Dermis microvascular lymphatic vessel endothelial cell (primary cell): Measurements from ENCODE around the gene RRM1. TPM values are rescaled to one million over a fixed set of nuclear protein-coding genes. Genes with fewer than 3 reads are reported as not detected.
A peak's percentile ranks its signal among the peaks of the same experiment; 100 is the strongest.
"Not testable (repeated sequence)": the region's sequence is repeated elsewhere in the genome, so short reads cannot be mapped to it uniquely, and the experiment has no call there.

Experiments
- DNase-seq, 2 donors: peaks; one replicate each; pipeline versions ENCODE4 v3.0.0 to v3.0.0-alpha.2; 2010; ENCODE audit warnings: low read depth in 2 of 2
- total RNA-seq: library from RNA; depleted of rRNA; stranded (reverse); fragments of >200 nt; gene quantifications from 2 replicates; pipeline ENCODE4 v1.2.1, GENCODE V29; 2014

The RRM1 gene
- total RNA-seq, result 51.3 and 99.6 TPM in 2 replicates

DNA sequence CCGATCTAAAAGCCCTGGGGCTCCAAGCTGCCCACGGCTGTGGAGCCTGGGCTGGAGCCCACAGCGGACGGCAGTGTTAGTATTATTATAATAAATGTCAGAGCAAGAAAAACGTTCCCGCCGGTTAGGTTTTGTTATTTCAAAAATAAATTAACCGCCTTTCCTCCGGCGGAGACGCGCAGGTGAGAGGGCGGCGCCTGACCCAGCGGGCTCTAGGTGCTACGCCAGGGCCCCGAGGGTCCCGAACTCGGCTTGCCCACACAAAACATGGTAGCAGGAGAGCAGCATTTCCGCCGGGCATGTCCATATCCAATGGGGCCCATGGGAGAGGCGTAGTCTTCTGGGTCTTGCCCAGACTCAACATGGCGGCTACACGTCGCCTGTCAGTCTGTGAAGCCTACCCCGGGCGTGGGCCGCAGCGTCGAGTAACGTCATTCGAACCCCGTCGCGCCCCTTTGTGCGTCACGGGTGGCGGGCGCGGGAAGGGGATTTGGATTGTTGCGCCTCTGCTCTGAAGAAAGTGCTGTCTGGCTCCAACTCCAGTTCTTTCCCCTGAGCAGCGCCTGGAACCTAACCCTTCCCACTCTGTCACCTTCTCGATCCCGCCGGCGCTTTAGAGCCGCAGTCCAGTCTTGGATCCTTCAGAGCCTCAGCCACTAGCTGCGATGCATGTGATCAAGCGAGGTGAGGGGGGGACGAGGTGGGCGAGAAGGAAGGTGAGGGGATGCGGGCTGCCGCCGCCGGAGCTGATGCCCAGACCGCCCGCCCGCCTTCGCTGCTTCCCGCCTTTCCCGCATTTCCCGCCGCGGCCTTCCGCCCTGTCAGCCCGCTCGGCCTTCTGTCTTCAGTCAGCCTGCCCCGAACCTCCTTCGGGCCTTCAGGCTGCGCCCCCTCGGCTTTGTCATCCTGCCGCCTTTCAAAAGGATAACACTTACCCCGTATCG lies at the start of gene RRM1:
Gene RRM1, plus strand, starts transcription at position 452 of the 944 bp plus-strand sequence. Its CDS starts 214 bp downstream, at position 666.
- peak; percentile 93 to 97 for DNase-seq

DNA sequence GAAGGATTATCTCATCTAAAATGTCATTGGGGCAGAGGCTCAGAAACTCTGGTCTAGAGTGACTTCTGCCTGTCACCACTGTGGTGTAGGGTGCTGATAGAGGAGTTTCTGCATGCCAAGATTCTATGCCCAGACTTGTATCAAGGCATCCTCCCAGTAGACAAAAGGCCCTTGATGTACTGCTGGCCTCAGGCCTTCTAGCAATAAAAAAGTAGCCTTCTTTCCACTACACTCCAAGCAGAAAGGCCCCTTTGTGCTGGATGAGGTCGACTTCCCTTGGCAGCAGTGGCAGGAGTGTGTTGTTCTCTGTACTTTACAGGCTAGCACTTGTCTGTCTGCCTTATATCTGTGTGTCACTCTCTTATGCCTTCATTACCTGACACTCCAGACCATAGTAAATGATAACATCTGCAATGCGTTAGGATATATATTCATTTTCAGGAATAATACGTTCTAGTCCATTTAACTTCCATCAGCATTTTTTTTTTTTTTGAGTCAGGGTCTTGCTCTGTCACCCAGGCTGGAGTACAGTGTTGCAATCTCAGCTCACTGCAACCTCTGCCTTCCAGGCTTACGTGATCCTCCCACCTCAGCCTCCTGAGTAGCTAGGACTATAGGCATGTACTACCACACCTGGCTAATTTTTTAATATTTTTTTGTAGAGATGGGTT lies 49.5 kb upstream of the RRM1 start:
- DNase-seq, result no peak

DNA sequence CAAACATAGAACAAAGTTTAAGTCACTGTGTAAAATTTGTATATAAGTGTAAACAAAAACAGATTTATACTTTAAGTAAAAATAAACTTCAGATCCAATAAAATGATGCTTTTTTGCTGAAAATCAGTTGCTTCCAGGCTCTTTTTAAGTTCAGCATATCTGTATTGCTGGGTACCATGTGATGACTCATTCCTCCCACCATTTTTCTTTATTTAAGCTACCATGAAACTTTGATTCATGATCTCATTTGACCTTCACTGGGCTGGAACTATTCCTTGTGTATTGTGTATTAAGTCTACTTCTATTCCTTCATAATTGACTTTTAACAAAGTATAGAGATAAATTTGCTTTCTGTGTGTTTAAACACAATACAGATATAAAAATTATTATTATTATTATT lies 46.3 kb upstream of the RRM1 start:
- no peak for DNase-seq

DNA sequence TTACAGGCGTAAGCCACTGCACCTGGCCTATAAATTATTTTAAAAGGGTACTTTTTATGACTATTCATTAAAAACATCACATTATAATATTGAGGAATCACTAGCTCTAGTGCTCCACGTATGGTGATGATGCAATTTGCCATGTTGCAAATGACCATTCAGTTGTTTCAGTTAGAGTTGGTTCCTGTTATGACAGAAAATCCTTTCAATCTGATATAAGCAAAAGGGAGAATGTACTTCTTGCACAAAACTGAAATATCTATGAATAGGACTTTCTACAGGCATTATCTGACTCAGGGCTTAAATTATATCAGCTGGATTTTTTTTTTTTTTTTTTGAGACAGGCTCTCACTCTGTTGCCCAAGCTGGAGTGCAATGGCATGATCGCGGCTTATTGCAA lies 45.6 kb upstream of the RRM1 start:
- DNase-seq, result no peak

DNA sequence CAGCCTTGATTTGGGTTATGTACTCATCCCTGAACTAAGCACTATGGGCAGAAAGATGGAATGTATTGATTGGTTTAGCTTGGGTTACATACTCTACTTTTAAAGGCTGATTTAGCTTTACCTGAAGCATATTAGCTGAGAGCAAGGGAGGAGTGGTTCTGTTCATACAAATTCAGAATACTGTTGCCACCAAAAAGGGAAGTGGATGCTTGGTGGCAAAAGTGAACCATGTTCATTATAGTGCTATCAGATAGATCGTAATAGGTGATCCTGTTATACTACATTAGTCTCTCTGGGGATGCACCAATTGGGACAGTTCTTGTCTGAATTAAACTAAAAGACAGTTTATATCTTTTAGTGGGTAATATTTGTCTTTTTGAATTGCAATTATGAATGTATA lies 44.5 kb upstream of the RRM1 start:
- no peak for DNase-seq

DNA sequence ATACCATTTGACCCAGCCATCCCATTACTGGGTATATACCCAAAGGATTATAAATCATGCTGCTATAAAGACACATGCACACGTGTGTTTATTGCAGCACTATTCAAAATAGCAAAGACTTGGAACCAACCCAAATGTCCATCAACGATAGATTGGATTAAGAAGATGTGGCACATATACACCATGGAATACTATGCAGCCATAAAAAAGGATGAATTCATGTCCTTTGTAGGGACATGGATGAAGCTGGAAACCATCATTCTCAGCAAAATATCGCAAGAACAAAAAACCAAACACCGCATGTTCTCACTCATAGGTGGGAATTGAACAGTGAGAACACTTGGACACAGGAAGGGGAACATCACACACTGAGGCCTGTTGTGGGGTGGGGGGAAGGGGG lies 41.4 kb upstream of the RRM1 start:
- not testable (repeated sequence) for DNase-seq

DNA sequence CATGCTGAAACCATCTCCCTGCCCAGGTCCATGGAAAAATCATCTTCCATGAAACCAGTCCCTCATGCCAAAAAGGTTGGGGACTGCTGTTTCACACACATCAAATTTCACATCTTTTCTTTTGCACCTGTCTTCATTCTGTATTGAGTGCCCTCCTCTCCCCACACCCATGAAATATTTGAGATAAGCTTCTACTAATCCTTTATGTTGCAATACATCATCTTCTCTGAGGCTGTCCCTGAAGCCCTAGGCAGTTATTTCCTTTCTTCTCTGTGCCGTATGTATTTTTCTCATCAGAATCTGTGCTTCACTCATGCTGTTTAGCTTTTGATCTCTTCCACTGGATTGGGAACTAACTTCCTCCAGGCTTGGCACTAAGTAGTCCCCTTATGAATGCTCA lies 40.0 kb upstream of the RRM1 start:
- no peak for DNase-seq

DNA sequence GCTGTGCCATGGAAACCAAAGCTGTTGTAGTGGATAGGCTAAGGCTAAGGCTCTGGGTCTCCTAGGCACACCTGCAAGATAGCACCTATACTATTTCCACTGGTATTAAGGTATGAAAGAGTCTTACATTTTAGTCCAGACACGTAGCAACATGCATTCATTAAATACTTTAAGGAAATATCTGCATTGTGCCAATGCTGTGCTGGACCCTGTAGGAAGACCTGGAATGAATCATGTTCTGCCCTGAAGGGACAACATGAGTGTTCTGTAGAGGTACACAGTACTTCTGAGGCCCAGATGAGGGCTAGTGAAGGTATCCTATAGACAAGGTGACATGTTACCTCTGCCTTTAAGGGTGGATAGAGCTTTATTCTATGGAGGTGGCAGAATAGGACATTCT lies 35.2 kb upstream of the RRM1 start:
- DNase-seq, result no peak

DNA sequence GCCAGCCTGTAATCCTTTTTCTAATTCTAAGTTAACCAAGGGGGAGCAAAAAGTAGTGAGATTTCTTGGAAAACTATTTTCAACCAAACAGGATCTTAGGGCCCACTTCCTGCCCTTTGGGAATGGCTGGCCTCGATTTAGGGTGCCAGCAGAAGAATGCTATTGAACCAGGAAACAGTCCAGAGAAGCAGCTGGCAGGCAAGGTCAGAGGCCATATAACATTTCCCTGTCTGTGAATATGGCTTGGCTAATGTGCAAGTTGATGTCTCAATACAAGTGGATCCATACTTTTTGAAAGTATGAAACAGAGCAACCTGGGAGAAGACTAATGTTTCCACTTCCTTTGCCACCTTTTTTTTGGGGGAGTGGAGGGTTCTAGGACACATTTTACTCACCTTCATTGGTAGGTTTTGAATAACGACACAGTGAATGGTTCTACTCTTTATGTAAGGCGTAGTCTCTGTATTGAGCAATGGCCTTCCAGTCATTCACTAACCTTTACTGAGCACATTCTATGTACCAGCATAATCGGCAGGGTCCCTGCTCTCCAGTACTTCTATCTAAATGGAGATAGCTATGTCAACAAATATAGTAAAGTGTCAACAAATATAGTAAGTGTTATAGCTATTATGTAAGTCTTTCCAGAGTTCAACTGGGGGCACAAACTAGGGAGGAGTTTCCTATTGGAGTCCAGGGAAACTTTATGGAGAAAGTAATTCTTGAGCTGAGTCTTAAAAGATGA lies 34.2 kb upstream of the RRM1 start:
- peak in 1 of 2 donors; percentile 14 for DNase-seq

DNA sequence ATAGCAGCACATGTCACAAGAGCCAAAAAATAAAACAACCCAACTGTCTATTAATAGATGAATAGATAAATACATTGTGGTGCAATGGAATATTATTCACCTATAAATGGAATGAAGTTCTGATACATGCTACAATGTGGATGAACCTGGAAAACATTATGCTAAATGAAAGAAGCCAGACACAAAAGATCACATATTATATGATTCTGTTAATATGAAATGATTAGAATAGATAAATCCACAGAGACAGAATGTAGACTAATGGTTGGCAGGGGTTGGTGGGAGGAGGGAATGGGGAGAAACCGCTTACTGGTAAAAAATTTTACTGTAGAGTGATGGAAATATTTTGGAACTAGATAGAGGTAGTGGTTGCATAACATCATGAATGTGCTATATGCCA lies 32.9 kb upstream of the RRM1 start:
- DNase-seq, result no peak

DNA sequence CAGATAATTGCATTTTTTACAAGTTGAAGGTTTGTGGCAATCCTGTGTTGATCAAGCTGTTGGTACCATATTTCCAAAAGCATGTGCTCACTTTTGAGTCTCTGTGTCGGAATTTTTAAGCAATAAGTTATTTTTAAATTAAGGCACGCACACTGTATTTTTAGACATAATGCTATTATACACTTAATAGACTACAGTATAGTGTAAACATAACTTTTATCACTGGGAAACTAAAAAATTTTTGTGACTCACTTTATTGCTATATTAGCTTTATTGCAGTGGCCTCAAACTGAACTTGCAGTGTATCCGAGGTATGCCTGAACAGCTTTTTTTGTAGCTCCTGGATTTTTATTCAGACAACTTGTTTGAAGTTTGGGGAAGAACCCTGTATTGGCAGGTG lies 31.3 kb upstream of the RRM1 start:
- DNase-seq, result no peak

DNA sequence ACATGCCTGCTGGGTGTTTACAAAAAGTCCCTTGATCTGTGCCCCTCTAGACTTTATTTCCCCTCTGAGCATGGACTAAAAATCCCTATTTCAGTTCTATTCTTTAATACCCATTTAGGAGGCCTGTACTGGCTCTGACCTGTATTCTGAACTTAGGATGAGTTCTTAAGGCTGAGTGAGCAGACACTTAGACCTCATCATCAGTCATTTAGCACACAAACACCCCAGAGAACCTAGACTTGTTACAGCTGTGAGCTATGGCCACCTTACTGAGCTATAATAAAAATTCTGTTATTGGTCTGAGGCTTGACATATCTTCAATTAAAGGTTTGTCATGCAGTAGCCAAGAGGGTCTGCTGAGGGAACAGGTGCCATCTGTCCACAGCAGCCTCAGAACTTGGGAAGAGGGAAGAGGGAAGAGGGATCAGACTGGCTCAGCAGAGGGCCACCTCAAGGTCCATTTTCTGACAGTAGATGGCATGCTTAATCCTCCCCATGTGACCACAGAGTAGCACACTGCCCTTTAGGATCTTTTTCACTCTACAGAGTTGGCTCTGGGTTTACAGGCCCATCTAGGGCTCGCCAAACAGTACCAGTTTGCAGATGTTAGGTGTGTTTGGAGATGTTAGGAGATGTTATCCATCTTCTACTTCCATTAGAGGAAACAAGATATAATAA lies 30.2 kb upstream of the RRM1 start:
- DNase-seq, result no peak

DNA sequence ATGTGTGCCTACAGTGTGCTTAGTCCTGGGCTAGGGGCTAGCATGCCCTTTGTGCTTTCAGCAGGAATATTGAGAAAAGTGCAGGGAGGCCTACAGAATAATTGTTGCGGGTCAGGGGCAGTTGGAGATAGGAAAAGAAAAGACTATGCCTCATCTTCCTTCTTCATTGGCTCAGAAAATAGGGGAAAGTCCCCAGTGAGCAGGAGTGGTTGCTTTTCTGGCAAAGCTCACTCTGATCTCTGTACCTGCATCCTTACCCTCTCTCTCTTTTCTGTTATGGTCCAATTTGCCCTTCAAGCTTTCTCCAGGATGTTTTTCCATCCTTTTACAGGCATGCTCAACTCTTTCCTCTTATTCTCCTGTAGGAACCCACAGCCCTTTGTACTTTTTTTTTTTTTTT lies 29.5 kb upstream of the RRM1 start:
- DNase-seq, result no peak

DNA sequence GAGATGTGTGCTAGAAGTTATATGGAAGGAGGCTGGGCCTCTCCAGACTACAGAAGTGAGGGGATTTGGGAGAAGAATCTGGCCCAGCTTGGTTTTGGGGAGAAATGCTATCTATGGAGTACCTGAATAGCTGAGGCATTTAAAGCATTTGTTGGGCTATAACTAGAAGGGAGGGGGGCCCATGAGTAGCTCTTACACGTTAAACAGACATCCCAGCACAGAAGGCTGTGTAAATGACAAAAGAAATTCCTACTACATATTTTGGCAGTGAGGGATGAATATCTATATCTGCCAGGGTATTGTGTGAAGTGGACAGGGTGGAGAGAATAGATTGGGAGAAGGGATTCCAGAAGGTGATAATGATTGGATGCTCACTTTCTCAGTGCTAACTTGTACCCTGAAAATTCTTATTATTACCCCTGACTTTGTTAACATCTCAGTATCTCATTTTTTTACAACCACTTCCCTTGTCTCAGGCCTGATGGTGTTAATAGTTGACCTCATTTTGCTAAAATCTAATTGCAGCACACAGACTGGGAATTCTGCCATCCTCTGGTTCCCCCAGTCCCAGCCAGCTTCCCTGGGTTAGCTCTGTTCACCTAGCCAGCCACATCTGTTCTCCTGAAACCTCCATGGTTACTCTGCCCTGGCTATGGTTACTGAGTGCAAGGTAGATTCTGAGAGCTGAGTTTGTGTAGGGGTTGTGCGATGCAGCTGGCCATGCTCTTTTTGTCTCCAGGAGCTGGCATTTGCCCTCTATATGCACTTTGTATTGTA lies 28.8 kb upstream of the RRM1 start:
- no peak for DNase-seq

DNA sequence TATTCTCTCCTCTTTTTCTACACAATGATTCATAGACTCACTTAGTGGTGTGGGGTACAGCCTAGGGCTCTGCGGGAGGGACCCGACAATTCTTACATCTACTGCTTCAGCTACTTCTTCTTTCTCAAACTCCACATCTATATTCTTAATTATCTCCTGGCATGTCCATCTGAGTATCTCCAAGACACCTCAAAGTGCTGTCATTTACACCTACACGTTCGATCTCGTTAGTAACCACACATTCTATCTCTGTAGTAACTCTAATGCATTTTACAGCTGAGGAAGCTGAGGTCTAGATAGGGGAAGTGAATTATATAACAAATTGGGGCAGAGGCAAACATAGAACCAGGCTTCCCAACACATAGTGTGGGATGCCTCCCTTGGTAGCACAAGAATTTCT lies 27.7 kb upstream of the RRM1 start:
- DNase-seq, result no peak

DNA sequence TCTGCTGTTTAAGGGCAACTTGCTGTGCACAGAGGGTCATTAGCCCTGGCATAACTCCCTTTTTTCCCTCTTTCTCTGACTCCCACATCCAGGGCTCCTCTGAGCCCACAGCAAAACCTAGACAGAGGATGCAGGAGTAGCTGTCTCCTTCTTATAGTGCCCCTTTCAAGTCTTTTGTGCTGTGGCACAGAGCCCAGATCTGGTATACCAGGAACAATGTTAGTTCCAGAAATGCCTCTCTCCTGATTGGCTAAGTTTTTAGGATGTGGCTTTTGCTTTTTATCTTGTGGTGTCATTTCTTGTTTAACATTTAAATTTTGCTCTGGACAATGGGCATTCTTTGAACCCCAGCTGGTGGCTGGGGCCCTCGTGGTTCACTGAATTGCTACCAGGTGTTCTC lies 25.6 kb upstream of the RRM1 start:
- no peak for DNase-seq

DNA sequence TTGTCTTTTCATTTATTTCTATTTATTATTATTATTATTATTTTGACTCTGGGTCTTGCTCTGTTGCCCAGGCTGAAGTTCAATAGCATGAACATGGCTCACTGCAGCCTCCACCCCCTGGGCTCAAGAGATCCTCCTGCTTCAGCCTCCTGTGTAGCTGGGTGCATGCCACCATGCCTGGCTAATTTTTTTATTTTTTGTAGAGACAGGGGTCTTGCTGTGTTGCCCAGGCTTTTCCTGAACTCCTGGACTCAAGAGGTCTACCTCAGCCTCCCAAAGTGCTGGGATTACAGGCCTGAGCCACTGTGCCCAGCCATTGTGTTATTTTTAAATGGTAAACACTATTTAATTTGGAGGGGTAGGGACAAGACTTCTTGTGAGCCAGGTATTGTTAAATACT lies 23.3 kb upstream of the RRM1 start:
- DNase-seq, result no peak

DNA sequence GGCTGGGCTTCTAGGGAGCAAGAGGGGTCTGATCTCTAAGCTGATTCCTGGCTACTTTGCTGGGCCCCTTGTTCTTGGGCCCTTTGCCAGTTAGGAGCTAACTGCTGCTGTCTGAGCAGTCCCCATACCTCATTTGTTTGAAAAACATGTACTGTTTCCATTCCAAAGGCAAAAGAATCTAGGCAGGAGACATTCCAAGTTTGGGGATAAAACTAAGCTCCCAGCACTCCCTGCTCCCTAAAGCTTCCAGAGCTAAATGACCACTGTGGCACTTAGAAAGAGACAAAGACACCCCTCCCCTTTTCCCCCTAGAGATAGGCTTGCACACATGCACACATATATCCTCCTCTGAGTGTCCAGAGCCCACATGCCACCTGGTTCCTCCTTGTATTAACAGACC lies 22.7 kb upstream of the RRM1 start:
- DNase-seq, result no peak

DNA sequence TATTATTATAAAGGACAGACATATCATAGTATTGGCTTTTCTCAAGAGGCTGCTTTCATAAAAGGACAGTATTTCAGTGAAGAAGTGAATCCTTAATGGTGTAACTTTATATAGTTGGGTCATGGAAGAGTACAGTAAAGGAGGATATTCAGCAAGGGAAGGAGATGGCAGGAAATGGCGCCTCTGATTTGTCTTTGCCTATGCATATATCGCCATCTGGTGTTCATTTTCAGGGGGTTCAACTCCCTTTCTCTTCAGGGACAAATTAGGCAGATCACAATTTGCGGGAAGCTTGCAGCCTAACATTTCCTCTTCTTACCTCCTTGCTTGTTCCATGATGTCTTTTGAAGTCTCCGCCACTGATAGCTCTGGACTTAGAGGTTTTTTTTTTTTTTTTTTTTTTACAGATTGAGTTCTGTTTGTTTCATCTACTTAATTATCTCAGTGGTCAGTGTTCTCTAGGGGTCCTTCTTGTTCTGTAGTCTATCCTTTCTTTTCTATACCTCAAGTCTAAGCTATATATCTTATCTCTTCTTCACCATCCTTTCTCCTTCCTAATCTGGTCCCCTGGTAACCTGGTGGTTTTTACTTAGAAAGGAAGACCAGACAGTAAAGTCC lies 21.8 kb upstream of the RRM1 start:
- peak; percentile 70 to 80 for DNase-seq

DNA sequence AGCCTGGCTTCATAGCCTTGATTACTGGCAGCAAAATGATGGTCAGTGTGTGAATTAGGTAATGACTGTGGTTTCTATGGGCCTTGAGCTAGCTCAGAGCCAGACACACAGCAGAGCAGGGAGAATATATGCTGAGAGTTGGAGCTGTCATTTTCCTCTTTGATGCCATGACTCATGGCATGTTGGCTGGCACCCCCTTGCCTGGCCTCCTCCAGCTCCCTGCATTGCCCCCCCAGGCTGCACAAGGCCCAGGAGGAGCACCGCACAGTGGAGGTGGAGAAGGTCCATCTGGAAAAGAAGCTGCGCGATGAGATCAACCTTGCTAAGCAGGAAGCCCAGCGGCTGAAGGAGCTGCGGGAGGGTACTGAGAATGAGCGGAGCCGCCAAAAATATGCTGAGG lies 20.3 kb upstream of the RRM1 start:
- no peak for DNase-seq
